Measurements from ENCODE around the gene DCBLD1.

The DCBLD1 gene

GRCh38 chr6:117469791-117470190 lies 12.7 kb upstream of the DCBLD1 start:
- no peaks in the 10 kb centered on the region for H3K27me3 ChIP-seq (ENCODE audit: insufficient read depth, low read length)
- no peaks in the 10 kb centered on the region for H3K79me2 ChIP-seq (ENCODE audit: control insufficient read depth, insufficient read depth, low read length, unreplicated experiment)
- H3K4me3 ChIP-seq (ENCODE audit: low read depth, low read length): no peak overlapping the region
- no peak overlapping the region for H3K27ac ChIP-seq (ENCODE audit: low read depth, low read length)
- H2AFZ ChIP-seq (ENCODE audit: low read length, unreplicated experiment): no peak overlapping the region
- peaks cover 11% of the 10 kb centered on the region for H3K4me1 ChIP-seq (ENCODE audit: control insufficient read depth, insufficient read depth, low read length, unreplicated experiment)
- no peaks in the 10 kb centered on the region for H3K36me3 ChIP-seq (ENCODE audit: insufficient read depth, low read length)

- Histone ChIP-seq H3K4me3 (ENCODE audit: low read depth, low read length) (no peak overlapping the region), H2AFZ (ENCODE audit: low read length, unreplicated experiment) (no peak overlapping the region), H3K79me2 (ENCODE audit: control insufficient read depth, insufficient read depth, low read length, unreplicated experiment) (no peaks in the 10 kb centered on the region), H3K27ac (ENCODE audit: low read depth, low read length) (no peak overlapping the region), H3K4me1 (ENCODE audit: control insufficient read depth, insufficient read depth, low read length, unreplicated experiment) (no peaks in the 10 kb centered on the region), H3K36me3 (ENCODE audit: insufficient read depth, low read length) (no peaks in the 10 kb centered on the region), H3K27me3 (ENCODE audit: insufficient read depth, low read length) (no peaks in the 10 kb centered on the region)
Observed at GRCh38 chr6:117472667-117473066, 9.8 kb upstream of the DCBLD1 start.

- Histone ChIP-seq H3K27ac (ENCODE audit: low read depth, low read length) (no peak overlapping the region), H3K4me1 (ENCODE audit: control insufficient read depth, insufficient read depth, low read length, unreplicated experiment) (no peaks in the 10 kb centered on the region), H3K79me2 (ENCODE audit: control insufficient read depth, insufficient read depth, low read length, unreplicated experiment) (no peaks in the 10 kb centered on the region), H3K36me3 (ENCODE audit: insufficient read depth, low read length) (no peaks in the 10 kb centered on the region), H2AFZ (ENCODE audit: low read length, unreplicated experiment) (no peak overlapping the region), H3K4me3 (ENCODE audit: low read depth, low read length) (no peak overlapping the region), H3K27me3 (ENCODE audit: insufficient read depth, low read length) (no peaks in the 10 kb centered on the region)
Observed at GRCh38 chr6:117473401-117473800, 9.1 kb upstream of the DCBLD1 start.

GRCh38 chr6:117477988-117478852 lies 4.3 kb upstream of the DCBLD1 start:
- Histone ChIP-seq H3K4me3 (ENCODE audit: low read depth, low read length) (no peak overlapping the region), H2AFZ (ENCODE audit: low read length, unreplicated experiment) (no peak overlapping the region)

DNA sequence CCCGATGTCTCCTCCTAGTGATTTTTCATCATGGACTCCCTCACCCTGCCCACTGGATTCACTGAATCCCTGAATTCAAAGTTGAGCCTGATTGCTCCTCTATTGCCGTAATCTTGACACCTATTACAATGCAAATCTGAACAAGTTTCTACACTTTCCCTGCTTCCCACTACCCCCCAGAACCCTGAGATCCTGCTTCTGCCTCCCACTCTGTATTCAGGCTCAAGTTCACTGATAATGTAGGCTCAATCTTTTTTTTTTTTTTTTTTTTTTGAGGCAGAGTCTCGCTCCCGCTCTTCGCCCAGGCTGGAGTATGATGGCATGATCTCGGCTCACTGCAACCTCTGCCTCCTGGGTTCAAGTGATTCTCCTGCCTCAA lies 3.6 kb upstream of the DCBLD1 start:
- Histone ChIP-seq H3K4me3 (ENCODE audit: low read depth, low read length) (no peak overlapping the region), H3K79me2 (ENCODE audit: control insufficient read depth, insufficient read depth, low read length, unreplicated experiment) (peaks cover 3% of the 10 kb centered on the region), H2AFZ (ENCODE audit: low read length, unreplicated experiment) (no peak overlapping the region), H3K36me3 (ENCODE audit: insufficient read depth, low read length) (no peaks in the 10 kb centered on the region), H3K27me3 (ENCODE audit: insufficient read depth, low read length) (no peaks in the 10 kb centered on the region), H3K4me1 (ENCODE audit: control insufficient read depth, insufficient read depth, low read length, unreplicated experiment) (peaks cover 3% of the 10 kb centered on the region), H3K27ac (ENCODE audit: low read depth, low read length) (no peak overlapping the region)

More at GRCh38 chr6:117477988-117478852, 4.3 kb upstream of the DCBLD1 start:
- H3K4me1 ChIP-seq (ENCODE audit: control insufficient read depth, insufficient read depth, low read length, unreplicated experiment): peaks cover 3% of the 10 kb centered on the region
- no peak overlapping the region for H3K27ac ChIP-seq (ENCODE audit: low read depth, low read length)
- H3K79me2 ChIP-seq (ENCODE audit: control insufficient read depth, insufficient read depth, low read length, unreplicated experiment): no peaks in the 10 kb centered on the region
- no peaks in the 10 kb centered on the region for H3K27me3 ChIP-seq (ENCODE audit: insufficient read depth, low read length)
- no peaks in the 10 kb centered on the region for H3K36me3 ChIP-seq (ENCODE audit: insufficient read depth, low read length)

DNA sequence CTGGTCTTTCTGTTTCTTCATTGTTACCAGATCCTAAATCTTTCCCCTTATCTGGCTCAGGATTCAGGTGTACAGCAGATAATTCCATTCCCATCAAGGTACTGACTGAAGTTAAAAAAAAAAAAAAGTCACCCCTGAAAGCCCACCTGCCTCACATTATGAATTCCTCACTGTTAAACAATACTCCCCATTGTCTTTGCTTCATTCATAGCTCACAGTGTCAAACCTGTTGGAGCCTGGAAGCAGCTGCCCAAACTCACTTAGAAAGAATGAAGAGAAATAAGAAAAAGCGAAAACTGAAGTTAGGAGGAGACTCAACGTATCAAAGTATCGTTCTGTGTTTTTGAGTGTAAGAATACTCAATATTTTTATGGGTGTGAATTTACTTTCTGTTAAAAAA lies 1.8 kb upstream of the DCBLD1 start:
- H2AFZ ChIP-seq (ENCODE audit: low read length, unreplicated experiment): no peak overlapping the region
- H3K4me1 ChIP-seq (ENCODE audit: control insufficient read depth, insufficient read depth, low read length, unreplicated experiment): peaks cover 12% of the 10 kb centered on the region
- H3K4me3 ChIP-seq (ENCODE audit: low read depth, low read length): no peak overlapping the region
- peaks cover 21% of the 10 kb centered on the region for H3K79me2 ChIP-seq (ENCODE audit: control insufficient read depth, insufficient read depth, low read length, unreplicated experiment)
- no peaks in the 10 kb centered on the region for H3K27me3 ChIP-seq (ENCODE audit: insufficient read depth, low read length)
- no peaks in the 10 kb centered on the region for H3K36me3 ChIP-seq (ENCODE audit: insufficient read depth, low read length)
- H3K27ac ChIP-seq (ENCODE audit: low read depth, low read length): no peak overlapping the region

- Histone ChIP-seq H3K36me3 (ENCODE audit: insufficient read depth, low read length) (no peaks in the 10 kb centered on the region), H3K27me3 (ENCODE audit: insufficient read depth, low read length) (no peaks in the 10 kb centered on the region), H2AFZ (ENCODE audit: low read length, unreplicated experiment) (no peak overlapping the region), H3K4me3 (ENCODE audit: low read depth, low read length) (no peak overlapping the region), H3K27ac (ENCODE audit: low read depth, low read length) (no peak overlapping the region), H3K79me2 (ENCODE audit: control insufficient read depth, insufficient read depth, low read length, unreplicated experiment) (peaks cover 28% of the 10 kb centered on the region), H3K4me1 (ENCODE audit: control insufficient read depth, insufficient read depth, low read length, unreplicated experiment) (peaks cover 17% of the 10 kb centered on the region)
Observed at GRCh38 chr6:117481278-117481925, 1.1 kb upstream of the DCBLD1 start.

DNA sequence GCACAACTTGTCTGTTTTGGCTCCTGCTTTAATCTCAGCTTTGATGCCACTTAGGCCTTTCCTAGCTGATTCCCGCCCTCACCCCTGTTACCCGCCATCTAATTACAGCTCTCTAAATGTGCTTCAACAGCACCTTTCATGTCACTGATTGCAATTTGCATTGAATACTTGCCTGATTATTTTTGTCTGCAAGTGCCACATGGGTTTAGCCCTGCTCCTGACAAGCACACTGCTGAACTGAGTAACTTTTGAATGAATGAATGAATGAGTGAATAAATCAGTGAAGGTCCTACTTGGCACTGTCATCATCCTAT lies 591 bp upstream of the DCBLD1 start:
- H3K27me3 ChIP-seq (ENCODE audit: insufficient read depth, low read length): no peaks in the 10 kb centered on the region
- peaks cover 33% of the 10 kb centered on the region for H3K79me2 ChIP-seq (ENCODE audit: control insufficient read depth, insufficient read depth, low read length, unreplicated experiment)
- H3K4me1 ChIP-seq (ENCODE audit: control insufficient read depth, insufficient read depth, low read length, unreplicated experiment): peaks cover 17% of the 10 kb centered on the region
- peak overlapping the region; percentile 79 for H2AFZ ChIP-seq (ENCODE audit: low read length, unreplicated experiment)
- H3K4me3 ChIP-seq (ENCODE audit: low read depth, low read length): peak overlapping the region; percentile 95
- H3K27ac ChIP-seq (ENCODE audit: low read depth, low read length): peak overlapping the region; percentile 26
- H3K36me3 ChIP-seq (ENCODE audit: insufficient read depth, low read length): no peaks in the 10 kb centered on the region

GRCh38 chr6:117483004-117483644 lies 650 bp downstream of the DCBLD1 start:
- Histone ChIP-seq H3K36me3 (ENCODE audit: insufficient read depth, low read length) (0 out of 2 replicates have a peak, but pooled peaks cover 4% of the 10 kb centered on the region), H3K79me2 (ENCODE audit: control insufficient read depth, insufficient read depth, low read length, unreplicated experiment) (peaks cover 45% of the 10 kb centered on the region), H3K4me1 (ENCODE audit: control insufficient read depth, insufficient read depth, low read length, unreplicated experiment) (peaks cover 17% of the 10 kb centered on the region), H3K27ac (ENCODE audit: low read depth, low read length) (peak overlapping the region; percentile 63), H3K4me3 (ENCODE audit: low read depth, low read length) (peak overlapping the region; percentile 95), H2AFZ (ENCODE audit: low read length, unreplicated experiment) (peak overlapping the region; percentile 88), H3K27me3 (ENCODE audit: insufficient read depth, low read length) (no peaks in the 10 kb centered on the region)

- Histone ChIP-seq H3K4me1 (ENCODE audit: control insufficient read depth, insufficient read depth, low read length, unreplicated experiment) (peaks cover 17% of the 10 kb centered on the region), H3K27me3 (ENCODE audit: insufficient read depth, low read length) (no peaks in the 10 kb centered on the region), H3K4me3 (ENCODE audit: low read depth, low read length) (peak overlapping the region; percentile 95), H2AFZ (ENCODE audit: low read length, unreplicated experiment) (peak overlapping the region; percentile 88), H3K27ac (ENCODE audit: low read depth, low read length) (peak overlapping the region; percentile 63), H3K79me2 (ENCODE audit: control insufficient read depth, insufficient read depth, low read length, unreplicated experiment) (peaks cover 50% of the 10 kb centered on the region), H3K36me3 (ENCODE audit: insufficient read depth, low read length) (0 out of 2 replicates have a peak, but pooled peaks cover 4% of the 10 kb centered on the region)
Observed at GRCh38 chr6:117483645-117484016, 1.2 kb downstream of the DCBLD1 start.
